Smooth muscle cell (in vitro differentiated cells): ENCODE measurements around the gene SV2C. TPM values are rescaled to one million over a fixed set of nuclear protein-coding genes. Genes with fewer than 3 reads are reported as not detected.

Experiments
- DNase-seq: peaks from one replicate; lab custom pipeline; 2025; ENCODE audit not compliant: unreplicated experiment; lab: John Stamatoyannopoulos, UW
- H2AFZ ChIP-seq: fragments of 200-600 bp; sonication (generic); 2 replicates; pipeline ENCODE4 v1.6.0; 2016; ENCODE audit warnings: antibody characterized with exemption, low read depth, mild to moderate bottlenecking
- H3F3A ChIP-seq: fragments of 200-600 bp; sonication (generic); 2 replicates; pipeline ENCODE4 v1.6.0; 2017; ENCODE audit warnings: antibody characterized with exemption, low read depth
- H3K27ac ChIP-seq: fragments of 200-600 bp; sonication (generic); 2 replicates; pipeline ENCODE4 v1.5.1; 2016; ENCODE audit warnings: low read depth, mild to moderate bottlenecking
- H3K27me3 ChIP-seq: fragments of 200-600 bp; sonication (generic); 2 replicates; pipeline ENCODE4 v1.6.1; 2016; ENCODE audit warnings: low read depth, mild to moderate bottlenecking
- H3K36me3 ChIP-seq: fragments of 200-600 bp; sonication (generic); 2 replicates; pipeline ENCODE4 v1.5.1; 2016; ENCODE audit warnings: low read depth
- H3K4me1 ChIP-seq: fragments of 200-600 bp; sonication (generic); 2 replicates; pipeline ENCODE4 v1.5.1; 2016; ENCODE audit warnings: low read depth
- H3K4me2 ChIP-seq: fragments of 200-600 bp; sonication (generic); 2 replicates; pipeline ENCODE4 v1.6.0; 2016; ENCODE audit warnings: mild to moderate bottlenecking
- H3K4me3 ChIP-seq: fragments of 200-600 bp; sonication (generic); 2 replicates; pipeline ENCODE4 v1.5.1; 2016; ENCODE audit warnings: mild to moderate bottlenecking
- H3K79me2 ChIP-seq: fragments of 200-600 bp; sonication (generic); 2 replicates; pipeline ENCODE4 v1.6.0; 2016; ENCODE audit warnings: low read depth, mild to moderate bottlenecking
- H3K9ac ChIP-seq: fragments of 200-600 bp; sonication (generic); 2 replicates; pipeline ENCODE4 v1.6.0; 2016; ENCODE audit warnings: low read depth
- H3K9me3 ChIP-seq: fragments of 200-600 bp; sonication (generic); replicated peaks from 2 replicates; pipeline ENCODE4 v1.5.1; 2016; ENCODE audit warnings: low read depth
- H4K20me1 ChIP-seq: fragments of 200-600 bp; sonication (generic); 2 replicates; pipeline ENCODE4 v1.6.0; 2016; ENCODE audit warnings: low read depth
- WGBS: methylation state at CpG from one replicate; pipeline ENCODE4 v1.1.7; 2016; ENCODE audit warnings: low lambda C conversion rate; 5-methylcytosine and 5-hydroxymethylcytosine counted together
- polyA plus RNA-seq: library from polyadenylated mRNA; unstranded; fragments of >200 nt; fragmentation: Nextera tagmentation; extraction: Ambion mirVana; gene quantifications from 2 replicates; pipeline ENCODE4 v1.2.1, GENCODE V29; 2016
- total RNA-seq: library from RNA; depleted of rRNA; stranded (reverse); fragments of >200 nt; gene quantifications from 2 replicates; pipeline ENCODE4 v1.2.3, GENCODE V29; 2014
- TF ChIP-seq, protein P1 (sequence below): fragments of 200-600 bp; sonication (generic); IDR thresholded peaks from 2 replicates; pipeline ENCODE4 v1.5.1; 2017; ENCODE audit warnings: borderline replicate concordance, mild to moderate bottlenecking, antibody characterized with exemption; ENCODE audit not compliant: insufficient read depth, poor library complexity, severe bottlenecking

Gene SV2C
- total and polyA plus RNA-seq, 2 experiments from 2014 or later: not detected

DNA sequence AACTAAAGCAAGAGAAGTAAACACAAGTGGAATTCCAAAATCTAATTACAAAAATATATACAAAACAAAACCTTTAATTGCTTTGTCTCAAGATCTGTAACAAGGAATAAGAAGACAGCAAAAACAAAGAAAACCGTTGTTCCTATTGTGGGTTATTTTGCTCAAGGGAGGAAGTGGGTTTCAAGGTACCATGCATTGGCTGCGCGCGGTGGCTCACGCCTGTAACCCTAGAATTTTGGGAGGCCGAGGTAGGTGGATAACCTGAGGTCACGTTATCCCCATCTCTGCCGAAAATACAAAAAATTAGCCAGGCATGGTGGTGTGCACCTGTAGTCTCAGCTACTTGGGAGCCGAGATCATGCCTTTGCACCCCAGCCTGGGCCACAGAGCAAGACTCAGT lies 307.8 kb downstream of the SV2C start:
- 97% methylated on average over 9 of the region's 9 CpGs for WGBS
- no peak for DNase-seq
- TF ChIP-seq, protein P1, sequence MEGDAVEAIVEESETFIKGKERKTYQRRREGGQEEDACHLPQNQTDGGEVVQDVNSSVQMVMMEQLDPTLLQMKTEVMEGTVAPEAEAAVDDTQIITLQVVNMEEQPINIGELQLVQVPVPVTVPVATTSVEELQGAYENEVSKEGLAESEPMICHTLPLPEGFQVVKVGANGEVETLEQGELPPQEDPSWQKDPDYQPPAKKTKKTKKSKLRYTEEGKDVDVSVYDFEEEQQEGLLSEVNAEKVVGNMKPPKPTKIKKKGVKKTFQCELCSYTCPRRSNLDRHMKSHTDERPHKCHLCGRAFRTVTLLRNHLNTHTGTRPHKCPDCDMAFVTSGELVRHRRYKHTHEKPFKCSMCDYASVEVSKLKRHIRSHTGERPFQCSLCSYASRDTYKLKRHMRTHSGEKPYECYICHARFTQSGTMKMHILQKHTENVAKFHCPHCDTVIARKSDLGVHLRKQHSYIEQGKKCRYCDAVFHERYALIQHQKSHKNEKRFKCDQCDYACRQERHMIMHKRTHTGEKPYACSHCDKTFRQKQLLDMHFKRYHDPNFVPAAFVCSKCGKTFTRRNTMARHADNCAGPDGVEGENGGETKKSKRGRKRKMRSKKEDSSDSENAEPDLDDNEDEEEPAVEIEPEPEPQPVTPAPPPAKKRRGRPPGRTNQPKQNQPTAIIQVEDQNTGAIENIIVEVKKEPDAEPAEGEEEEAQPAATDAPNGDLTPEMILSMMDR: no peak
- H3K4me1 ChIP-seq: peaks cover 9% of the 10 kb centered on the region
- H3F3A ChIP-seq: no peaks in the 10 kb centered on the region
- H3K9ac ChIP-seq: no peak overlapping the region
- H4K20me1 ChIP-seq: no peaks in the 10 kb centered on the region
- H3K9me3 ChIP-seq: no peaks in the 10 kb centered on the region
- no peak overlapping the region for H3K27ac ChIP-seq
- H3K4me3 ChIP-seq: no peak overlapping the region
- H3K36me3 ChIP-seq: no peaks in the 10 kb centered on the region
- H3K27me3 ChIP-seq: no peaks in the 10 kb centered on the region
- H3K4me2 ChIP-seq: no peak overlapping the region
- H3K79me2 ChIP-seq: no peaks in the 10 kb centered on the region
- H2AFZ ChIP-seq: no peak overlapping the region

DNA sequence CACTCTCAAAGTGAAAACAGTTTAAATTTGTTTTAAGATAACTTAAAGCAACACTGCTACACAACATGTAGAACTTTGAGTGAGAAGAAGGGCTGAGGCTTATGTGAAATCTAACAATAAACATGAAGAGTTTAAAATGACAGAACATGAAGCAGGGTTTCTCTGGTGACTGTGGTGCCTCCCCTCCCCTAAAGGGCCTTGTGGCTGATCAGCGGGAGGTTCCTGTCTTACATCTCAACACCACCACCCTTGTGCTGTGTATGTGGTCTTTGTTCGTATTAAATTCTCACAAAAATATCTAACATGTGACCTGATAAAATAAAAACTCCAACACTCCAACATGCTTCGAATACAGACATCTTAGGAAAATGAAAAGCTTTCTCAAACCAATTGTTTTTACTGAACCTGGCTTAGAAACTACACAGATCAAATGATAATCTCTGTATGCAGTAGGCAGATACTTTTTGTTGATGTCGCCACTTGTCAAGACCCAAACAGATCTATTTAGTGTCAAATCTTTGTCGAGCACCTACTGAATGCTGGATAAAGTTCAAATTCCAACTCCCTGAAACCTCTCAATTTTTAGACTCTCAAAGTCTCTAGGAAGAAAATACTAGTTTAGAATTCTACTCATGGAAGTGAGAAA lies 310.0 kb downstream of the SV2C start:
- Histone ChIP-seq H3K4me3 (no peak overlapping the region), H3K27ac (no peak overlapping the region), H3K79me2 (no peaks in the 10 kb centered on the region), H3K4me2 (no peak overlapping the region), H3K9me3 (no peaks in the 10 kb centered on the region), H2AFZ (peak overlapping the region; percentile 70), H3K4me1 (peaks cover 9% of the 10 kb centered on the region), H4K20me1 (no peaks in the 10 kb centered on the region), H3K36me3 (no peaks in the 10 kb centered on the region), H3K9ac (no peak overlapping the region), H3F3A (no peaks in the 10 kb centered on the region), H3K27me3 (no peaks in the 10 kb centered on the region)
- TF ChIP-seq, protein P1: no peak
- no peak for DNase-seq
- WGBS: 70% methylated on average over 5 of the region's 5 CpGs

DNA sequence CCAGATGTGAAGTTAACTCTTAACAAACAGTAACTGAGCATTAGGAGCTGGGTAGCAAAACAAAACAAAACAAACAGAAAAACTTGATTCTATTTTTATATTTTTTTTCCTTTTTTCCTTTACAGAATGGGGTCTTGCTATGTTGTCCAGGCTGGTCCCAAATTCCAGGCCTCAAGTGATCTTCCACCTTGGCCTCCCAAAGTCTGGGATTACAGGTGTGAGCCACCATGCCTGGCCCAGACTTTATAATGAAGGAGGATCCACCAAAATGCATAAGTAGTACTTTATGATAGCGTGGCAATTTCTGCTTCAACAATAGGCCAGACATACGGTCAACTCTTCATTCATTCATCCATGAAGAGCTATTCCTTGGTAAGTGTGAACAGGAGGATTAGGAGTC lies 314.0 kb downstream of the SV2C start:
- Histone ChIP-seq H3K9me3 (no peaks in the 10 kb centered on the region), H3K27me3 (no peaks in the 10 kb centered on the region), H3K4me1 (no peaks in the 10 kb centered on the region), H3K79me2 (no peaks in the 10 kb centered on the region), H3K4me2 (no peak overlapping the region), H3K27ac (no peak overlapping the region), H3K4me3 (no peak overlapping the region), H3K36me3 (no peaks in the 10 kb centered on the region), H4K20me1 (no peaks in the 10 kb centered on the region), H2AFZ (no peak overlapping the region), H3F3A (no peaks in the 10 kb centered on the region), H3K9ac (no peak overlapping the region)
- TF ChIP-seq, protein P1: no peak
- 97% methylated on average over 2 of the region's 2 CpGs for WGBS
- no peak for DNase-seq

DNA sequence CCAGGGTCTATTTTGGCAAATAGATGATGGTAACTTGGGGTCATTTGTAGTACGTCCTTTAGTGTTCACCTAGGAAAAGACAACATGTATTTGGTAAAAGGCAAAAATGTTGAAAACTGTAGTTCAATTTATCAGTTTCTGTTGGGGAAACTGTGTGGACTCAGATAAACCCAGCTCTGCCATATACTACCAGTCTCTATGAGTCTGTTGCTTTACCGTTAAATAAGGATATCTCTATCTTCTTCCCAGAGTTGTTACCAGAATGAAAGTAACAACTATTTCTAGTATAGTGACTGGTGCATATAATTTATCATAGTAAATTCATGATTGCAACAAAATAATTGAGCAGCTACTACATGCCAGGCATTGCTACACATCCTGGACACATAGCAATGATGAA lies 316.1 kb downstream of the SV2C start:
- no peak overlapping the region for H3K4me2 ChIP-seq
- peaks cover 8% of the 10 kb centered on the region for H3K27me3 ChIP-seq
- H3K9ac ChIP-seq: no peak overlapping the region
- H3K9me3 ChIP-seq: no peaks in the 10 kb centered on the region
- 69% methylated on average over 2 of the region's 2 CpGs for WGBS
- no peak overlapping the region for H2AFZ ChIP-seq
- H3K4me3 ChIP-seq: no peak overlapping the region
- no peaks in the 10 kb centered on the region for H3K79me2 ChIP-seq
- H3F3A ChIP-seq: no peaks in the 10 kb centered on the region
- H3K4me1 ChIP-seq: peaks cover 2% of the 10 kb centered on the region
- H4K20me1 ChIP-seq: no peaks in the 10 kb centered on the region
- no peak for DNase-seq
- H3K27ac ChIP-seq: no peak overlapping the region
- H3K36me3 ChIP-seq: no peaks in the 10 kb centered on the region
- TF ChIP-seq, protein P1: no peak
